Karpas-422 (cell line): ENCODE results near the gene SCAP. TPM values are rescaled to one million over a fixed set of nuclear protein-coding genes. Genes with fewer than 3 reads are reported as not detected.

Source experiments
- DNase-seq: peaks from one replicate; pipeline ENCODE4 v3.0.0-alpha.2; 2015
- H2AFZ ChIP-seq: fragments of 200-600 bp; sonication (generic); 2 replicates; pipeline ENCODE4 v1.6.1; 2014; ENCODE audit warnings: antibody characterized with exemption, low read length, mixed read lengths
- H3K27ac ChIP-seq: fragments of 200-600 bp; sonication (generic); 2 replicates; pipeline ENCODE4 v1.5.1; 2014; ENCODE audit warnings: mild to moderate bottlenecking, low read length, moderate library complexity
- H3K27me3 ChIP-seq: fragments of 200-600 bp; sonication (generic); 2 replicates; pipeline ENCODE4 v1.6.1; 2014; ENCODE audit warnings: low read length, mixed read lengths
- H3K36me3 ChIP-seq: fragments of 200-600 bp; sonication (generic); 2 replicates; pipeline ENCODE4 v1.6.1; 2014; ENCODE audit warnings: low read length, mixed read lengths; ENCODE audit not compliant: insufficient read depth
- H3K4me1 ChIP-seq: fragments of 200-600 bp; sonication (generic); 2 replicates; pipeline ENCODE4 v1.6.1; 2014; ENCODE audit warnings: mild to moderate bottlenecking, low read length, mixed read lengths
- H3K4me2 ChIP-seq: fragments of 200-600 bp; sonication (generic); 2 replicates; pipeline ENCODE4 v1.6.1; 2014; ENCODE audit warnings: low read length, low read depth, mild to moderate bottlenecking; ENCODE audit not compliant: poor library complexity, severe bottlenecking
- H3K4me3 ChIP-seq: fragments of 200-600 bp; sonication (generic); 2 replicates; pipeline ENCODE4 v1.5.1; 2014; ENCODE audit warnings: mild to moderate bottlenecking, antibody characterized with exemption, low read length, mixed read lengths
- H3K79me2 ChIP-seq: fragments of 200-600 bp; sonication (generic); 2 replicates; pipeline ENCODE4 v1.6.1; 2014; ENCODE audit warnings: mild to moderate bottlenecking, low read length, mixed read lengths
- H3K9ac ChIP-seq: fragments of 200-600 bp; sonication (generic); 2 replicates; pipeline ENCODE4 v1.6.0; 2014; ENCODE audit warnings: low read length
- H3K9me2 ChIP-seq: fragments of 200-600 bp; sonication (generic), shearing (Covaris generic); replicated peaks from 2 replicates; pipeline ENCODE4 v1.6.0; 2014; ENCODE audit warnings: mild to moderate bottlenecking, low read length, moderate library complexity; ENCODE audit not compliant: insufficient read depth
- H3K9me3 ChIP-seq: fragments of 300-700, 200-600 bp; sonication (generic); 2 replicates; pipeline ENCODE4 v1.6.1; 2014; ENCODE audit warnings: low read length, mixed read lengths
- H4K20me1 ChIP-seq: fragments of 200-600 bp; sonication (generic); 2 replicates; pipeline ENCODE4 v1.6.1; 2014; ENCODE audit warnings: mild to moderate bottlenecking, antibody characterized with exemption, low read length, low read depth; ENCODE audit not compliant: insufficient read depth
- total RNA-seq: library from RNA; depleted of rRNA; stranded (reverse); fragments of >200 nt; shearing (Covaris generic); gene quantifications from 2 replicates; pipeline ENCODE4 v1.2.3, GENCODE V29; 2014; ENCODE audit warnings: low replicate concordance

The SCAP gene
- total RNA-seq, 1 experiment from 2014 or later, result 109 TPM

DNA sequence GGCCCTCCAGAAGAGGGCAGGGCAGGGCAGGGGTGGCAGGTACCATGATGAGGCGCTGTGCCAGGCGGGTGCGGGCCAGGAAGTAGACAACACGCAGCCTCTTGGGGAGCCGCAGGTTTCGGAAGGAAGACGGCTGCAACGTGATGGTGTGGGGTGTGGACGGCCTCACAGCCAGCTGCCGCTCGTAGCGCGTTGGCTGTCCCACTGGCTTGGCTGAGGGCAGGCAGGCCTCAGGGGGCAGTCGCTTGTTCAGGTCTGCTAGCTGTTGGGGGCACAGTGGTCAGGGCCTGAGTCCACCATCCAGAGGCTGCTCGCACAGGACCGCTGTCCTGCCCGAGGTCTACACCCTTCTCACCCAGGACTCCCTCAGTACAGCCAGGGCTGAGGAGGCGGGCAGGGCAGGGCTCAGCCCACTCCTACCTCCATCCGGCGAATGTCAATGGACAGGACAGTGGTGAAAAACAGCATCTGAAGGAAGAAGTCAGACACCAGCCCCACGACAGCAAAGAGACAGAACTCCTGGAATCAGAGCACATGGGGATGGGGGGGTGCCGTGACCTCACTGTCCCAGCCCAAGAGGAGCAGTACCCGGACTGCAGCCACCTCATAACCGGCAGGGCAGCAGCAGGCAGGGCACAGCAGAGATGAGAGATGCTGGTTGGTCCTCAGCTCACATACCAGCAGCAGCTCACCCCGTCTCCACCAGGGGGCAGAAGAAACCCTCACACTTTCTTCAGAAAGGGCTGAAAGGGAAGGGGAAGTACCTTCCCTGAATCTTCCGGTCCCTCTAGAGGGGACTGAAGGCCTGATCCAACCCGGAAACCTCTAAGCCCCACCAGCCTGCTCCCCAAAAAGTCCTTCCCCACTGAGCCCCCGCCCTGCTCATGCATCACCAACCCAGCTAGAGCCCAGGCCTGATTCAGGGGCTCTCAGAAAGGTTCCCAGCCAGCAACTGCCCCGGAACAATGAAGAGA lies 54.9 kb downstream of the SCAP start:
- 0 out of 2 replicates have a peak, but pooled peaks cover 3% of the 10 kb centered on the region for H3K79me2 ChIP-seq
- peak overlapping the region; percentile 8; the same call in 1 of the 2 replicates for H3K4me3 ChIP-seq
- H3K4me1 ChIP-seq, result peaks cover 40% of the 10 kb centered on the region
- peak overlapping the region; percentile 53 for H3K4me2 ChIP-seq
- peak overlapping the region; percentile 83 for H3K27ac ChIP-seq
- peaks cover 15% of the 10 kb centered on the region; the same call in 1 of the 2 replicates for H4K20me1 ChIP-seq
- no peak overlapping the region for H2AFZ ChIP-seq
- peak; percentile 97 for DNase-seq
- H3K27me3 ChIP-seq, result no peaks in the 10 kb centered on the region
- H3K9me3 ChIP-seq, result no peaks in the 10 kb centered on the region
- peaks cover 25% of the 10 kb centered on the region for H3K36me3 ChIP-seq
- peak overlapping the region; percentile 61 for H3K9ac ChIP-seq
- no peaks in the 10 kb centered on the region for H3K9me2 ChIP-seq

- peak overlapping the region; percentile 26 for H3K9ac ChIP-seq
- DNase-seq, result no peak
- H3K27ac ChIP-seq, result peak overlapping the region; percentile 48
- 0 out of 2 replicates have a peak, but pooled peaks cover 3% of the 10 kb centered on the region for H3K79me2 ChIP-seq
- no peak overlapping the region for H3K4me2 ChIP-seq
- H3K4me3 ChIP-seq, result no peak overlapping the region
- no peaks in the 10 kb centered on the region for H3K27me3 ChIP-seq
- H3K36me3 ChIP-seq, result peaks cover 25% of the 10 kb centered on the region
- no peak overlapping the region for H2AFZ ChIP-seq
- peaks cover 15% of the 10 kb centered on the region; the same call in 1 of the 2 replicates for H4K20me1 ChIP-seq
- no peaks in the 10 kb centered on the region for H3K9me2 ChIP-seq
- H3K4me1 ChIP-seq, result peaks cover 40% of the 10 kb centered on the region
- H3K9me3 ChIP-seq, result no peaks in the 10 kb centered on the region
Observed at GRCh38 chr3:47420044-47420430, 55.7 kb downstream of the SCAP start.

GRCh38 chr3:47419083-47420043 lies 56.4 kb downstream of the SCAP start:
- DNase-seq, result peak; percentile 69
- Histone ChIP-seq H3K9me3 (no peaks in the 10 kb centered on the region), H3K27me3 (no peaks in the 10 kb centered on the region), H3K9ac (peak overlapping the region; percentile 26), H3K27ac (peak overlapping the region; percentile 48), H3K36me3 (peaks cover 27% of the 10 kb centered on the region), H3K4me3 (no peak overlapping the region), H3K79me2 (0 out of 2 replicates have a peak, but pooled peaks cover 3% of the 10 kb centered on the region), H3K4me1 (peaks cover 40% of the 10 kb centered on the region), H3K4me2 (peak overlapping the region; percentile 9), H4K20me1 (peaks cover 15% of the 10 kb centered on the region; the same call in 1 of the 2 replicates), H2AFZ (no peak overlapping the region), H3K9me2 (no peaks in the 10 kb centered on the region)

DNA sequence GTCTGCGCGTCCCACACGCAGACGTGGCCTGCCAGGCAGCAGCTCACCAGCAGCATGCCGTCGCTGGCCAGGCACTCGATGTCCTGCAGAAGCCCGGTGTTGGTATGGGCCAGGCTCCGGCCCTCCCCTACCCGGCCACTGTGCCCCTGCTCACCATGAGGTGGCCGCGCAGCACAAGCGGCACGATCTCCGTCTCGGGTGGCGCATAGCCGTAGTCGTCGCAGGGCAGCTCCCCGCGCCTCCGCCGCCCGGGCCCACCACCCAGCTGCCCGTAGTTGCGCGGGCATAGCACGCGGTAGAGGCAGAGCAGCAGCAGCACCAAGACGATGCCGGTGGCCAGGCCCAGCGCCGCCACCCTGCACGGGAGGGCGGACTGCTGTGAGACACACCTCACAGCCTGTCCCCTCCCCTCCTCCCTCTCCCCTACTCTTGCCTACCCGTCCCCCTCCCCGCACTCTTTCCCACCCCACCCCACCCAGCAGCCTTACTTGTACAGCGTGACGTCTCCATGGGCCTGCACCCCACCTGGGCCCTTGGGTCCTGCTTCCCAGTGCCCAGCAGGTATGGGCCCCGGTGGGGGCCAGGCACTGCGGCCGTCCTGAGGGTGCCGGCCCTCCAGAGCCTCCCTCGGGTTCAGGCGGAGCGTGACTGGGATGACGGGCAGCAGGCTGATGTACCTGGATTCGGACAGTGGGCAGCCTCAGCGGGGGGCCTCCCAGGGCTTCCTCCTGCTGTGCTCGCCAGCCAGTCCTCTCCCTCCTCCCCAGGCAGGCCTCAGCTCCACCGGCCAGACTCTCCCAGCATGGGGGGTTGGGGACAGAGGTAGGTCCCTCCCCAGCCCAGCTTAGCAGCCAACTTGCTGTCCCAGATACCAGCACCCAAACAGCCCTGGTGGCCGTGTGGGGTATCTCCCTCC lies 57.3 kb downstream of the SCAP start:
- no peaks in the 10 kb centered on the region for H3K9me3 ChIP-seq
- H3K9ac ChIP-seq, result no peak overlapping the region
- H3K36me3 ChIP-seq, result peaks cover 25% of the 10 kb centered on the region
- H3K27ac ChIP-seq, result no peak overlapping the region; the same call in 1 of the 2 replicates
- peaks cover 15% of the 10 kb centered on the region; the same call in 1 of the 2 replicates for H4K20me1 ChIP-seq
- H3K79me2 ChIP-seq, result 0 out of 2 replicates have a peak, but pooled peaks cover 3% of the 10 kb centered on the region
- no peak for DNase-seq
- no peaks in the 10 kb centered on the region for H3K27me3 ChIP-seq
- H3K4me1 ChIP-seq, result peaks cover 40% of the 10 kb centered on the region
- no peak overlapping the region for H2AFZ ChIP-seq
- no peak overlapping the region for H3K4me3 ChIP-seq
- H3K4me2 ChIP-seq, result peak overlapping the region; percentile 9
- no peaks in the 10 kb centered on the region for H3K9me2 ChIP-seq

GRCh38 chr3:47416041-47416440 lies 59.7 kb downstream of the SCAP start:
- Histone ChIP-seq H2AFZ (no peak overlapping the region), H3K4me1 (peaks cover 24% of the 10 kb centered on the region), H3K9ac (no peak overlapping the region), H3K79me2 (0 out of 2 replicates have a peak, but pooled peaks cover 3% of the 10 kb centered on the region), H3K9me3 (no peaks in the 10 kb centered on the region), H3K27ac (no peak overlapping the region), H4K20me1 (peaks cover 15% of the 10 kb centered on the region; the same call in 1 of the 2 replicates), H3K4me2 (no peak overlapping the region), H3K9me2 (no peaks in the 10 kb centered on the region), H3K36me3 (peaks cover 32% of the 10 kb centered on the region), H3K27me3 (no peaks in the 10 kb centered on the region), H3K4me3 (no peak overlapping the region)
- peak; percentile 69 for DNase-seq

GRCh38 chr3:47414666-47415587 lies 60.8 kb downstream of the SCAP start:
- no peak for DNase-seq
- H3K36me3 ChIP-seq, result peaks cover 23% of the 10 kb centered on the region
- H3K27me3 ChIP-seq, result no peaks in the 10 kb centered on the region
- no peak overlapping the region for H3K9ac ChIP-seq
- 0 out of 2 replicates have a peak, but pooled peaks cover 7% of the 10 kb centered on the region for H4K20me1 ChIP-seq
- no peaks in the 10 kb centered on the region for H3K9me3 ChIP-seq
- H3K4me2 ChIP-seq, result no peak overlapping the region
- no peak overlapping the region for H3K4me3 ChIP-seq
- 0 out of 2 replicates have a peak, but pooled peaks cover 3% of the 10 kb centered on the region for H3K79me2 ChIP-seq
- peaks cover 13% of the 10 kb centered on the region for H3K4me1 ChIP-seq
- no peak overlapping the region for H2AFZ ChIP-seq
- H3K9me2 ChIP-seq, result no peaks in the 10 kb centered on the region
- H3K27ac ChIP-seq, result no peak overlapping the region
